ENCODE measurements around the gene DGKA. TPM values are rescaled to one million over a fixed set of nuclear protein-coding genes. Genes with fewer than 3 reads are reported as not detected.
A peak's percentile ranks its signal among the peaks of the same experiment; 100 is the strongest.
"Not testable (repeated sequence)": the region's sequence is repeated elsewhere in the genome, so short reads cannot be mapped to it uniquely, and the experiment has no call there.

DGKA gene
- total RNA-seq, 4 donors from 2014 or later, result 101 to 268 (median 138) TPM

DNA sequence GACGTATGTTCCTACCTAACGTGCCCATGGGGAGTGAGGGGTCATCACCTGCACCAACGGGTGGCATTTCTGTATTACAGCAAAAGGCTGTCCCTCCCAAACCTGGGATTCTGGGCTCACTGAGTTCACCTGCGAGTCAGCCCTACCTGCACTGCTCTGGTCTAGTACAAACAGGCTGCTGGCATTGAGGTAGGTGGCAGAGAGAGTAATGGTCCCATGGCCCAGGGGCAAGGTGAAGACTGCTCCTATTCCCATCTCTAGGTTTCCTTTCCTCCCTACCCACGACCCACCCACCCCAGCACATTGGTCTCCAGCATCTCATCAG, 66.5 kb downstream of the DGKA start:
- Histone ChIP-seq H3K27ac (peak overlapping the region; percentile 87 to 92 (median 90)), H3K27me3 (no peaks in the 10 kb centered on the region), H3K36me3 (peaks cover 0 to 19% (median 4%) of the 10 kb centered on the region in 4 donors), H3K4me3 (peak overlapping the region; percentile 54 to 67 (median 56)), H3K4me1 (peaks cover 0 to 40% (median 26%) of the 10 kb centered on the region in 4 donors), H3K9me3 (no peaks in the 10 kb centered on the region)
- TF ChIP-seq EP300 (IDR thresholded peaks at IDR 0.05; ENCODE audit: low read depth), result no peak
- TF ChIP-seq POLR2A (IDR thresholded peaks at IDR 0.05), result no peak
- TF ChIP-seq POLR2AphosphoS5 (IDR thresholded peaks at IDR 0.05), result no peak
- intact Hi-C loops (cut with DNase I; ENCODE audit: low total_unique reads) (no loop called here), in situ Hi-C loops (cut with MboI; ENCODE audit: low pct_ligation_motif_present in 1 of 4, low pct_unique_long_range_greater_than_20kb in 1 of 4, low sequenced_read_pairs in 3 of 4) (loop anchor here in 1 of 4 donors (10.0 kb wide), 1 partner anchor 47 kb away; the partner anchor contains the start of gene RPS26)
- 3% methylated on average over 5 of the region's 5 CpGs; no CpG with 5 or more reads in 1 of the 2 donors for WGBS, 2 donors (ENCODE audit: low coverage in 1 of 2)
- no peak for DNase-seq

DNA sequence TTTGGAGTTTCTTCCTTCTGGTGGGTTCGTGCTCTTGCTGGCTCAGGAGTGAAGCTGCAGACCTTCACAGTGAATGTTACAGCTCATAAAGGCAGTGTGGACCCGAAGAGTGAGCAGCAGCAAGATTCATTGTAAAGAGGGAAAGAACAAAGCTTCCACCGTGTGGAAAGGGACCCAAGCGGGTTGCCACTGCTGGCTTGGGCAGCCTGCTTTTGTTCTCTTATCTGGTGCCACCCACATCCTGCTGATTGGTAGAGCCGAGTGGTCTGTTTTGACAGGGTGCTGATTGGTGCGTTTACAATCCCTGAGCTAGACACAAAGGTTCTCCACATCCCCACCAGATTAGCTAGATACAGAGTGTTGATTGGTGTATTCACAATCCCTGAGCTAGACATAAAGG, 68.6 kb downstream of the DGKA start:
- DNase-seq; H3K4me3 ChIP-seq; H3K36me3 ChIP-seq; intact Hi-C loops (cut with DNase I; ENCODE audit: low total_unique reads); H3K27ac ChIP-seq; H3K27me3 ChIP-seq; H3K9me3 ChIP-seq: not testable (repeated sequence)
- 78% methylated on average over 6 of the region's 6 CpGs; no CpG with 5 or more reads in 1 of the 2 donors for WGBS, 2 donors (ENCODE audit: low coverage in 1 of 2)
- in situ Hi-C loops (cut with MboI; ENCODE audit: low pct_ligation_motif_present in 1 of 4, low pct_unique_long_range_greater_than_20kb in 1 of 4, low sequenced_read_pairs in 3 of 4), result loop anchor here in 1 of 4 donors (10.0 kb wide), 1 partner anchor 45 kb away; the partner anchor contains the start of gene RPS26
- peaks cover 0 to 40% (median 26%) of the 10 kb centered on the region in 4 donors for H3K4me1 ChIP-seq

DNA sequence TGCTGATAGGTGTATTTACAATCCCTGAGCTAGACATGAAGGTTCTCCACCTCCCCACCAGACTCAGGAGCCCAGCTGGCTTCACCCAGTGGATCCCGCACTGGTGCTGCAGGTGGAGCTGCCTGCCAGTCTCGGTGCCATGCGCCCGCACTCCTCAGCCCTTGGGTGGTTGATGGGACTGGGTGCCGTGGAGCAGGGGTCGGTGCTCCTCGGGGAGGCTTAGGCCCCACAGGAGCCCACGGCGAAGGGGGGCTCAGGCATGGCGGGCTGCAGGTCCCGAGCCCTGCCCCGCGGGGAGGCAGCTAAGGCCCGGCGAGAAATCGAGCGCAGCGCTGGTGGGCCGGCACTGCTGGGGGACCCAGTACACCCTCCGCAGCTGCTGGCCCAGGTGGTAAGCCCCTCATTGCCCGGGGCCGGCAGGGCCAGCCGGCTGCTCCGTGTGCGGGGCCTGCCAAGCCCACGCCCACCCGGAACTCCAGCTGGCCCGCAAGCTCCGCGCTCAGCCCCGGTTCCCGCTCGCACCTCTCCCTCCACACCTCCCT, 69.1 kb downstream of the DGKA start:
- H3K27me3 ChIP-seq; H3K36me3 ChIP-seq; H3K4me3 ChIP-seq; intact Hi-C loops (cut with DNase I; ENCODE audit: low total_unique reads); H3K9me3 ChIP-seq; DNase-seq: not testable (repeated sequence)
- Histone ChIP-seq H3K4me1 (peaks cover 0 to 40% (median 26%) of the 10 kb centered on the region in 4 donors), H3K27ac (peak overlapping the region in 3 of 4 donors; percentile 51 to 74 (median 66))
- 90% methylated on average over 33 of the region's 33 CpGs; no CpG with 5 or more reads in 1 of the 2 donors for WGBS, 2 donors (ENCODE audit: low coverage in 1 of 2)
- in situ Hi-C loops (cut with MboI; ENCODE audit: low pct_ligation_motif_present in 1 of 4, low pct_unique_long_range_greater_than_20kb in 1 of 4, low sequenced_read_pairs in 3 of 4), result loop anchor here in 1 of 4 donors (10.0 kb wide), 1 partner anchor 45 kb away; the partner anchor contains the start of gene RPS26

DNA sequence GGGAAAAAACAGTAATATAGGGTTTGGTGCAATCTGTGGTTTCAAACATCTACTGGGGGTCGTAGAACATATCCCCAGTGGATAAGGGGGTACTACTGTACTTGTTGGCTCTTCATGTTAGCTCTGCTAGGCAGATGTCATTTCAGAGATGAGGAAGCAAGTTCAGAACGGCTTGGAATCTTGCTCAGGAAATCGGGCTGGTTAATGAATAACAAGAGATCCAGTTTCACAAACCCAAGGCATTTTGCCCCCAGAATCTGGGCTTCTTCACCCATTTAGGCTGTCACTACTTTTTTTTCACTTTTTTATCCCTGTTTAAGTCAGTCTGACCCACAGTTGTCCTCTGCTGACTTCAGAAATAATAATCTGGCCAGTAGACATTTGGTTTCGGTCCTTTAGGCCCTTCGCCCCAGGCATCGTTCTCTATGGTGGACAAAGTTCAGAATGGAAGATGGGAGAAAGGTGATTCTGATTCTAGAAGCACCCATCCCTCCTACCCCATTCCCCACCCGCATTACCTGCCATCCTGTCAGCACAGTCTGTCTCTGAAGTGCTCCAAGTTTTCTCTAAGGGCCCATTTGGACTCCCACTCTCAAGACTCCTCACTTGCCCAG, 70.6 kb downstream of the DGKA start:
- Histone ChIP-seq H3K4me1 (peaks cover 0 to 31% (median 21%) of the 10 kb centered on the region in 4 donors), H3K9me3 (no peaks in the 10 kb centered on the region), H3K27ac (peak overlapping the region; percentile 51 to 74 (median 67)), H3K4me3 (no peak overlapping the region), H3K27me3 (no peaks in the 10 kb centered on the region), H3K36me3 (no peaks in the 10 kb centered on the region)
- in situ Hi-C loops (cut with MboI; ENCODE audit: low pct_ligation_motif_present in 1 of 4, low pct_unique_long_range_greater_than_20kb in 1 of 4, low sequenced_read_pairs in 3 of 4) (no loop called here), intact Hi-C loops (cut with DNase I; ENCODE audit: low total_unique reads) (no loop called here)
- TF ChIP-seq POLR2A (IDR thresholded peaks at IDR 0.05) (no peak), EP300 (IDR thresholded peaks at IDR 0.05; ENCODE audit: low read depth) (no peak), POLR2AphosphoS5 (IDR thresholded peaks at IDR 0.05) (no peak)
- TF ChIP-seq, protein P1, sequence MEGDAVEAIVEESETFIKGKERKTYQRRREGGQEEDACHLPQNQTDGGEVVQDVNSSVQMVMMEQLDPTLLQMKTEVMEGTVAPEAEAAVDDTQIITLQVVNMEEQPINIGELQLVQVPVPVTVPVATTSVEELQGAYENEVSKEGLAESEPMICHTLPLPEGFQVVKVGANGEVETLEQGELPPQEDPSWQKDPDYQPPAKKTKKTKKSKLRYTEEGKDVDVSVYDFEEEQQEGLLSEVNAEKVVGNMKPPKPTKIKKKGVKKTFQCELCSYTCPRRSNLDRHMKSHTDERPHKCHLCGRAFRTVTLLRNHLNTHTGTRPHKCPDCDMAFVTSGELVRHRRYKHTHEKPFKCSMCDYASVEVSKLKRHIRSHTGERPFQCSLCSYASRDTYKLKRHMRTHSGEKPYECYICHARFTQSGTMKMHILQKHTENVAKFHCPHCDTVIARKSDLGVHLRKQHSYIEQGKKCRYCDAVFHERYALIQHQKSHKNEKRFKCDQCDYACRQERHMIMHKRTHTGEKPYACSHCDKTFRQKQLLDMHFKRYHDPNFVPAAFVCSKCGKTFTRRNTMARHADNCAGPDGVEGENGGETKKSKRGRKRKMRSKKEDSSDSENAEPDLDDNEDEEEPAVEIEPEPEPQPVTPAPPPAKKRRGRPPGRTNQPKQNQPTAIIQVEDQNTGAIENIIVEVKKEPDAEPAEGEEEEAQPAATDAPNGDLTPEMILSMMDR (IDR thresholded peaks at IDR 0.05), result no peak
- no peak for DNase-seq
- WGBS, 2 donors (ENCODE audit: low coverage in 1 of 2), result 43 to 64% methylated on average over 4 to 7 of the region's 7 CpGs

DNA sequence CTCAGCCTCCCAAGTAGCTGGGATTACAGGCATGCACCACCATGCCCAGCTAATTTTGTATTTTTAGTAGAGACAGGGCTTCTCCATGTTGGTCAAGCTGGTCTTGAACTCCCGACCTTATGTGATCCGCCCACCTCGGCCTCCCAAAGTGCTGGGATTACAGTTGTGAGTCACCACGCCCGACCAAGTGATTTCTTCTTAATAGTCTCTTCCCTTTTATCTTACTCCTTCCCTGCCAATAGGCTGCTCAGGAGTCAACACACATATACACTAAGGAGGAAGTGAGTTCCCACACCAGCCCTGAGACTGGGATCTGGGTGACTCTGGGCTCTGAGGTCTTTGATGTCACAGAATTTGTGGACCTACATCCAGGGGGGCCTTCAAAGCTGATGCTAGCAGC, 72.4 kb downstream of the DGKA start:
- peaks cover 0 to 33% (median 19%) of the 10 kb centered on the region in 4 donors for H3K4me1 ChIP-seq
- H3K9me3 ChIP-seq; DNase-seq; intact Hi-C loops (cut with DNase I; ENCODE audit: low total_unique reads); H3K36me3 ChIP-seq; H3K27ac ChIP-seq; H3K27me3 ChIP-seq; H3K4me3 ChIP-seq; in situ Hi-C loops (cut with MboI; ENCODE audit: low pct_ligation_motif_present in 1 of 4, low pct_unique_long_range_greater_than_20kb in 1 of 4, low sequenced_read_pairs in 3 of 4): not testable (repeated sequence)
- WGBS, 2 donors (ENCODE audit: low coverage in 1 of 2), result 82% methylated on average over 5 of the region's 5 CpGs; no CpG with 5 or more reads in 1 of the 2 donors

Other genes with a start within 250 kb of the DGKA start
- gene ITGA7, start 223.3 kb upstream of the DGKA start, total RNA-seq, result 100 to 1,000 TPM in 1 of 4 donors, 10 to 100 TPM in 3; 14.4 to 125 (median 23.6) TPM
- 100 to 1,000 TPM; 158 to 494 (median 381) TPM for gene BLOC1S1, start 215.1 kb upstream of the DGKA start, total RNA-seq
- 10 to 100 TPM; 16.5 to 74.4 (median 58.3) TPM for gene RDH5, start 210.8 kb upstream of the DGKA start, total RNA-seq
- gene CD63, start 202.2 kb upstream of the DGKA start, total RNA-seq, result 100 to 1,000 TPM; 427 to 723 (median 581) TPM
- 1 to 10 TPM in 1 of 4 donors, under 1 TPM in 3; 0.37 to 1.7 (median 0.60) TPM for gene GDF11, start 188.0 kb upstream of the DGKA start, total RNA-seq
- gene SARNP, start 113.4 kb upstream of the DGKA start, total RNA-seq, result 10 to 100 TPM; 38.0 to 50.7 (median 45.0) TPM
- gene ORMDL2, start 113.1 kb upstream of the DGKA start, total RNA-seq, result 10 to 100 TPM in 2 of 4 donors, 1 to 10 TPM in 2; 3.7 to 40.3 (median 21.7) TPM
- gene DNAJC14, start 101.6 kb upstream of the DGKA start, total RNA-seq, result 10 to 100 TPM; 10.3 to 35.4 (median 24.1) TPM
- gene MMP19, start 88.2 kb upstream of the DGKA start, total RNA-seq, result 10 to 100 TPM in 2 of 4 donors, 1 to 10 TPM in 2; 5.2 to 29.2 (median 14.8) TPM
- gene PYM1, start 3.3 kb upstream of the DGKA start, total RNA-seq, result 10 to 100 TPM; 35.2 to 56.4 (median 47.8) TPM
- 1 to 10 TPM in 3 of 4 donors, not detected in 1; 2.4 to 7.0 (median 4.9) TPM for gene PMEL, start 34.9 kb downstream of the DGKA start, total RNA-seq
- gene CDK2, start 35.7 kb downstream of the DGKA start, total RNA-seq, result 10 to 100 TPM in 3 of 4 donors, 1 to 10 TPM in 1; 6.7 to 22.3 (median 11.1) TPM
- gene RAB5B, start 42.9 kb downstream of the DGKA start, total RNA-seq, result 10 to 100 TPM; 66.3 to 97.5 (median 88.4) TPM
- 10 to 100 TPM; 30.1 to 45.3 (median 33.9) TPM for gene SUOX, start 66.1 kb downstream of the DGKA start, total RNA-seq
- gene IKZF4, start 89.9 kb downstream of the DGKA start, total RNA-seq, result 1 to 10 TPM; 1.9 to 6.2 (median 3.9) TPM
- gene RPS26, start 110.8 kb downstream of the DGKA start, total RNA-seq, result 1,000 to 10,000 TPM in 2 of 4 donors, 100 to 1,000 TPM in 2; 283 to 2,670 (median 937) TPM
- gene ERBB3, start 149.0 kb downstream of the DGKA start, total RNA-seq, result 100 to 1,000 TPM; 270 to 634 (median 340) TPM
- gene PA2G4, start 173.4 kb downstream of the DGKA start, total RNA-seq, result 10 to 100 TPM; 22.1 to 63.0 (median 44.8) TPM
- gene RPL41, start 185.5 kb downstream of the DGKA start, total RNA-seq, result 1,000 to 10,000 TPM in 2 of 4 donors, 100 to 1,000 TPM in 2; 841 to 2,950 (median 1,684) TPM
- 10 to 100 TPM in 1 of 4 donors, 1 to 10 TPM in 3; 3.7 to 10.1 (median 4.5) TPM for gene ZC3H10, start 187.1 kb downstream of the DGKA start, total RNA-seq
- gene ESYT1, start 197.1 kb downstream of the DGKA start, total RNA-seq, result 100 to 1,000 TPM in 2 of 4 donors, 10 to 100 TPM in 2; 94.2 to 133 (median 97.9) TPM
- 10 to 100 TPM in 3 of 4 donors, not detected in 1; 26.4 to 30.0 (median 26.7) TPM for gene MYL6B, start 221.4 kb downstream of the DGKA start, total RNA-seq
- gene MYL6, start 227.2 kb downstream of the DGKA start, total RNA-seq, result 1,000 to 10,000 TPM; 1,233 to 3,440 (median 2,458) TPM

All from transverse colon (tissue), 4 donors.